Coronary artery (tissue), 2 donors: Measurements from ENCODE around the gene ZNF577.

Source experiments
- DNase-seq: peaks from one replicate; pipeline ENCODE4 v3.0.0-alpha.2; 2017; ENCODE audit warnings: low spot score
- H3K27ac ChIP-seq, 2 donors: fragments of 200-600 bp; sonication (generic); one replicate each; pipeline ENCODE4 v1.5.1; 2016 to 2019
- H3K4me3 ChIP-seq: fragments of 200-600 bp; sonication (generic); 2 replicates; pipeline ENCODE4 v1.5.1; 2016; ENCODE audit warnings: mild to moderate bottlenecking, moderate library complexity
- TF ChIP-seq, protein P1 (sequence below): fragments of 200-600 bp; sonication (generic); IDR thresholded peaks from one replicate; pipeline ENCODE4 v1.5.1; 2019; ENCODE audit warnings: antibody characterized with exemption

Gene ZNF577

DNA sequence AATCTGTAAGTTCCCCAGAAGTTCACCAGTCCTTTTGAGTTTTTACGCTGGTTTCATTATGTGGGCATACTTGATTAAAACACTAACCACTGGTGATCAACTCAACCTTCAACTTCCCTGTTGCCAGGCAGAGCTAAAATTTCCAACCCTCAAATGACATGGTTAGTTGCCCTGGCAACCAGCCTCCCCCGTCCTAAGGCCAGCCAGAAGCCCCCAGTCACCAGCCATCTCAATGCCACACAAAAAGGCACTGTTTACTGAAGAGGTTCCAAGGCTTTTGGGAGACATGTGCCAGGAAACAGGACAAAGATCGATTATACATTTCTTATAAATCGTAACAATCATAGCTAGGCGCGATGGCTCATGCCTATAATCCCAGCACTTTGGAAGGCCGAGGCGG lies 15.4 kb upstream of the ZNF577 start:
- TF ChIP-seq, protein P1, sequence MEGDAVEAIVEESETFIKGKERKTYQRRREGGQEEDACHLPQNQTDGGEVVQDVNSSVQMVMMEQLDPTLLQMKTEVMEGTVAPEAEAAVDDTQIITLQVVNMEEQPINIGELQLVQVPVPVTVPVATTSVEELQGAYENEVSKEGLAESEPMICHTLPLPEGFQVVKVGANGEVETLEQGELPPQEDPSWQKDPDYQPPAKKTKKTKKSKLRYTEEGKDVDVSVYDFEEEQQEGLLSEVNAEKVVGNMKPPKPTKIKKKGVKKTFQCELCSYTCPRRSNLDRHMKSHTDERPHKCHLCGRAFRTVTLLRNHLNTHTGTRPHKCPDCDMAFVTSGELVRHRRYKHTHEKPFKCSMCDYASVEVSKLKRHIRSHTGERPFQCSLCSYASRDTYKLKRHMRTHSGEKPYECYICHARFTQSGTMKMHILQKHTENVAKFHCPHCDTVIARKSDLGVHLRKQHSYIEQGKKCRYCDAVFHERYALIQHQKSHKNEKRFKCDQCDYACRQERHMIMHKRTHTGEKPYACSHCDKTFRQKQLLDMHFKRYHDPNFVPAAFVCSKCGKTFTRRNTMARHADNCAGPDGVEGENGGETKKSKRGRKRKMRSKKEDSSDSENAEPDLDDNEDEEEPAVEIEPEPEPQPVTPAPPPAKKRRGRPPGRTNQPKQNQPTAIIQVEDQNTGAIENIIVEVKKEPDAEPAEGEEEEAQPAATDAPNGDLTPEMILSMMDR = no peak
- Histone ChIP-seq H3K27ac (no peak overlapping the region), H3K4me3 (peak overlapping the region; percentile 87)
- no peak for DNase-seq

DNA sequence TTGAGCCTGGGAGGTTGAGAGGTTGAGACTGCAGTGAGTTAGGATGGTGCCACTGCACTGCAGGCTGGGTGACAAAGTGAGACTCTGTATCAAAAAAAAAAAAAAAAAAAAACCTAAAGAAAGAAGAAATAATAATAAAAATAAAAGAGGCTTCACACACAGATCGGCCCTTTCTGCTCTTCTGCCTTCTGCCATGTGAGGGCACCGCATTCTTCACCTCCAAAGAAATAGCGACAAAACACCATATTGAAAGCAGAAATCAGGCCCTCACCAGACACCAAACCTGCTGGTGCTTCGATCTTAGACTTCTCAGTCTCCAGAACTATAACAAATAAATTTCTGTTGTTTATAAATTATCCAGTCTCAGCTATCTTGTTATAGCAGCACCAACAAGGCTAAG lies 14.1 kb upstream of the ZNF577 start:
- DNase-seq = no peak
- TF ChIP-seq, protein P1 = no peak
- Histone ChIP-seq H3K27ac (no peak overlapping the region), H3K4me3 (no peak overlapping the region)

DNA sequence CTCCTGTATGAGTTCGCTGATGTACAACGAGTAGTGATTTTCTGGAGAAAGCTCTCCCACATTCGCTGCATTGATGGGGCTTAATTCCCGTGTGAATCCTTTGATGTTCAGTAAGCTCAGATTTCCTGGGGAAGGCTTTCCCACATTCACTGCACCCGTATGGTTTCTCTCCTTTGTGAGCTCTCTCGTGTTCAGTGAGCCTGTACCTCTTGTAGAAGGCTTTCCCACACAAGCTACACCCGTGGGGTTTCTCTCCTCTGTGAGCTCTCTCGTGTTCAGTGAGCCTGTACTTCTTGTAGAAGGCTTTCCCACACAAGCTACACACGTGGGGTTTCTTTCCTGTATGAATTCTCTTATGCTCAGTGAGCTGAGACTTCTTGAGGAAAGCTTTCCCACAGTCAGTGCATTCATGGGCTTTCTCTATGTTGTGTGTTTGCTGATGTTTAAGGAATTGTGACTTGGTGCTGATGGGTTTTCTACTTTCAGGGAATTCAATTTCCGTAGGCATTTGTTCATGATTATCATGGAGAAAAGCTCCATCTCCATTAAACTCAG lies 3.5 kb upstream of the ZNF577 start:
- H3K27ac ChIP-seq = no peak overlapping the region
- H3K4me3 ChIP-seq = peak overlapping the region; percentile 40
- TF ChIP-seq, protein P1 = no peak
- no peak for DNase-seq

DNA sequence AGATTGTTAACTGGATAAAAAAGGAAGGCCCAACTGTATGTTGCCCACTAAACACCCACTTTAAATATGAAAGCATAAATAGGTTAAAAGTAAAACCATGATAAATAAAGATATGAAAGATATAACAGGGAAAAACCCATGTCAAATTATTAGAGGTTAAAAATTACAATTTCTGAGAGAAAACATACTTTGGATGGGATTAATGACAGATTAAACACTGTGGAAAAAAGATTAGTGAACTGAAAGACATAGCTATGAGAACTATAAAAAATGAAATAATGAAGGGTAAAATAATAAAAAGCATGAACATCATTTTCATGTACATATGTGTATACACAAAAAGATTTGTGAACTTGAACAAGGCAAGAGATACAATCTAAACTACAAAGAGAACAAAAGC lies 2.2 kb upstream of the ZNF577 start:
- DNase-seq = no peak
- no peak overlapping the region for H3K4me3 ChIP-seq
- H3K27ac ChIP-seq = no peak overlapping the region
- TF ChIP-seq, protein P1 = no peak

DNA sequence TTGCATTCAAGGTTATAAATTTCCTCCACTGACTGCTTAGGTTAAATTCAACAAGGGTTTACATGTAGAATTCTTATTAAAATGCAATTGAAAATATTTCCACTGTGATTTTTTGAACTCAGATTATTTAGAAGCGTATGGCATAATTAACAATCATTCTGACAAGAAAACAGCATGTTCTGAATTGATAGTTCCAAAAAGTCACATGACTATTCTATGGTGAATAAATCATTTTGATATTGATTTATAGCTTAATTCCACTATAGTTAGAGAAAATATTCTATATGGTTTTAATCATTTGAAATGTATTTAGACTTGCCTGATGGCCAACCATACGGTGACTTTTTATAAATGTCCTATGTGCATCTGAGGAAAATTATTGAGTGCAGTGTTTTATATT lies 3.0 kb downstream of the ZNF577 start:
- H3K4me3 ChIP-seq = no peak overlapping the region
- no peak for DNase-seq
- TF ChIP-seq, protein P1 = no peak
- no peak overlapping the region for H3K27ac ChIP-seq

DNA sequence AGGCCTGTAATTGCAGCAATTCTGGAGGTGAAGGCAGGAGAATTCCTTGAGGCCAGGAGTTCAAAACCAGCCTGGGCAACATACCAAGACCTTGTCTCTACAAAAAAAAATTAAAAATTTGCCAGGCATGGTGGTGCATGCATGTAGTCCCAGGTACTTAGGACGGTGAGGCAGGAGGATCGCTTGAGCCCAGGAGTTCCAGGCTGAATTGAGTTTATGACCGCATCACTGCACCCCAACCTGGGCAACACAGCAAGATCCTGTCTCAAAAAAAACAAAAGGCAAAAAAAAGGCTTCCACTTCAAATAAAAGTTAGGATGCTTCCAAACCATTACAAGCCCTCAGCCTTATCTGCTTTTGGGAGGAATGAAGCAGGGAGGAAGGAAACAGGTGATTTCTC lies 5.2 kb downstream of the ZNF577 start:
- H3K27ac ChIP-seq = no peak overlapping the region
- TF ChIP-seq, protein P1 = no peak
- no peak for DNase-seq
- no peak overlapping the region for H3K4me3 ChIP-seq

DNA sequence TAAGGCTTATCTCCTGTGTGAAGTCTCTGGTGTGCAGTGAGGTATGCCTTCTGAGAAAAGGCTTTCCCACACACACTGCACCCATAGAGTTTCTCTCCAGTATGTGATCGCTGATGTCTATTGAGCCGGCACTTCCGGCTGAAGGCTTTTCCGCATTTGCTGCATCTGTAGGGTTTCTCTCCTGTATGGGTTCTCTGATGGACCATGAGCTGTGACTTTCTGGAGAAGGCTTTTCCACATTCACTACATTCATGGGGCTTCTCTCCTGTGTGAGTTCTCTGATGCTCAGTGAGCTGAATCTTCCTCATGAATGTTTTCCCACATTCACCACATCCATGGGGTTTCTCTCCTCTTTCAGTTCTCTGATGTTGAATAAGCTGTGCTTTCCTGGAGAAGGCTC lies 14.7 kb downstream of the ZNF577 start:
- no peak overlapping the region for H3K27ac ChIP-seq
- TF ChIP-seq, protein P1 = no peak
- DNase-seq = no peak
- peak overlapping the region; percentile 14 for H3K4me3 ChIP-seq
